HepG2 (cell line): Measurements from ENCODE around the gene OR2T10. TPM values are rescaled to one million over a fixed set of nuclear protein-coding genes. Genes with fewer than 3 reads are reported as not detected.

Source experiments
- ATAC-seq: fragments of 200-7000 bp; cut with Tn5 transposase; 3 replicates; pipeline ENCODE4 v1.9.1; 2020; ENCODE audit warnings: mild to moderate bottlenecking, moderate library complexity
- BruUV-seq: library from RNA; stranded (reverse); fragments of 400-500 nt; replicated peaks from 2 replicates; lab custom pipeline; 2021; lab: Mats Ljungman, UMichigan
- CTCF ChIA-PET: fragments of 300-600 bp; formaldehyde crosslinking; extraction: SDS; loops from one replicate; lab custom pipeline; 2021; ENCODE audit warnings: low total read pairs, inconsistent platforms, low intra/inter-chr PET ratio; lab: Yijun Ruan, JAX
- POLR2A ChIA-PET: fragments of 350-600 bp; sonication (Branson Sonifier 250); formaldehyde crosslinking; loops from one replicate; lab custom pipeline; 2020; ENCODE audit warnings: antibody characterized with exemption, inconsistent platforms; lab: Yijun Ruan, JAX
- DNase-seq: peaks from one replicate; pipeline ENCODE4 v3.0.0-alpha.2; 2015; ENCODE audit warnings: low spot score
- FAIRE-seq: peaks from 3 replicates; lab custom pipeline; 2011; peaks lifted over from hg19 to GRCh38; lab: Jason Lieb, UNC
- H2AFZ ChIP-seq: one replicate; pipeline ENCODE4 v1.6.1; 2011; ENCODE audit warnings: low read length, inconsistent platforms
- H3K27ac ChIP-seq: fragments of 300-600 bp; 3 replicates; pipeline ENCODE4 v1.8.0; 2011; ENCODE audit warnings: mixed run types, mild to moderate bottlenecking, mixed read lengths, low read length, inconsistent platforms; ENCODE audit not compliant: insufficient read depth; ENCODE audit errors: extremely low read length
- H3K27me3 ChIP-seq, 2 experiments: fragments of 200-600 bp in 1 of 2; 2 replicates in 1 of 2; 3 replicates in 1 of 2; pipeline versions ENCODE4 v1.6.0 to v1.8.0; 2011; ENCODE audit warnings: low read length in 2 of 2, mild to moderate bottlenecking in 2 of 2, moderate library complexity in 2 of 2, inconsistent platforms in 1 of 2; ENCODE audit not compliant: insufficient read depth in 2 of 2, control insufficient read depth in 1 of 2
- H3K36me3 ChIP-seq, 2 experiments: fragments of 200-600 bp in 1 of 2; replicated peaks in 1 of 2; 2 replicates in 1 of 2; 3 replicates in 1 of 2; pipeline versions ENCODE4 v1.5.1 to v1.8.0; 2011; ENCODE audit warnings: low read length in 2 of 2, inconsistent platforms in 1 of 2; ENCODE audit not compliant: insufficient read depth in 2 of 2, control insufficient read depth in 1 of 2
- H3K4me1 ChIP-seq: 2 replicates; pipeline ENCODE4 v1.5.1; 2012; ENCODE audit warnings: low read length, inconsistent platforms; ENCODE audit not compliant: insufficient read depth
- H3K4me2 ChIP-seq: 2 replicates; pipeline ENCODE4 v1.6.0; 2011; ENCODE audit warnings: low read depth, low read length, inconsistent platforms
- H3K4me3 ChIP-seq, 3 experiments: fragments of 200-600 bp in 1 of 3; sonication (generic), shearing (Covaris generic) in 1 of 3; replicated peaks in 1 of 3; 2 replicates each; pipeline ENCODE4 v1.5.1; 2011 to 2016; ENCODE audit warnings: low read length in 3 of 3, inconsistent platforms in 2 of 3, low read depth in 2 of 3, mild to moderate bottlenecking in 2 of 3, control low read depth in 1 of 3, mixed read lengths in 1 of 3; ENCODE audit not compliant: insufficient read depth in 1 of 3
- H3K79me2 ChIP-seq: one replicate; pipeline ENCODE4 v1.6.1; 2011; ENCODE audit warnings: low read length, inconsistent platforms; ENCODE audit not compliant: insufficient read depth
- H3K9ac ChIP-seq: 2 replicates; pipeline ENCODE4 v1.6.0; 2011; ENCODE audit warnings: mild to moderate bottlenecking, low read depth, low read length, inconsistent platforms; ENCODE audit not compliant: insufficient read depth
- H3K9me3 ChIP-seq: 2 replicates; pipeline ENCODE4 v1.5.1; 2012; ENCODE audit warnings: mild to moderate bottlenecking, low read length
- H4K20me1 ChIP-seq: 2 replicates; pipeline ENCODE4 v1.6.0; 2011; ENCODE audit warnings: inconsistent platforms, mild to moderate bottlenecking, low read length, moderate library complexity; ENCODE audit not compliant: insufficient read depth
- DDIT3 ChIP-seq: sonication (generic); formaldehyde crosslinking; IDR thresholded peaks from 2 replicates; pipeline ENCODE4 v1.4.0; 2020; ENCODE audit warnings: mild to moderate bottlenecking, missing genetic modification reagents
- DNMT3B ChIP-seq: conservative IDR thresholded peaks from 2 replicates; pipeline ENCODE4 v1.6.1; 2016; ENCODE audit warnings: missing biosample characterization, control low read depth
- ELF1 ChIP-seq: sonication (generic); formaldehyde crosslinking; IDR thresholded peaks from 2 replicates; pipeline ENCODE4 v1.4.0; 2020; ENCODE audit warnings: missing genetic modification reagents
- IRF1 ChIP-seq: sonication (generic); formaldehyde crosslinking; IDR thresholded peaks from 2 replicates; pipeline ENCODE4 v1.4.0; 2020; ENCODE audit warnings: low read depth, mild to moderate bottlenecking, missing genetic modification reagents
- MTF2 ChIP-seq: sonication (generic); formaldehyde crosslinking; IDR thresholded peaks from 2 replicates; pipeline ENCODE4 v1.5.0; 2020; ENCODE audit warnings: missing genetic modification reagents, borderline replicate concordance
- NCOR1 ChIP-seq: fragments of 200-600 bp; sonication (generic); IDR thresholded peaks from 2 replicates; pipeline ENCODE4 v1.7.0; 2017; ENCODE audit warnings: antibody characterized with exemption, low read length, borderline replicate concordance
- RBFOX2 ChIP-seq: fragments of 200-400 bp; formaldehyde crosslinking; IDR thresholded peaks from 2 replicates; pipeline ENCODE4 v1.6.1; 2017; ENCODE audit warnings: low read depth, mild to moderate bottlenecking, low read length
- ZNF280B ChIP-seq: sonication (generic); formaldehyde crosslinking; IDR thresholded peaks from 2 replicates; pipeline ENCODE4 v1.5.0; 2020; ENCODE audit warnings: missing genetic modification reagents, mild to moderate bottlenecking, borderline replicate concordance
- ZNF362 ChIP-seq: sonication (generic); formaldehyde crosslinking; IDR thresholded peaks from 2 replicates; pipeline ENCODE4 v1.4.0; 2020; ENCODE audit warnings: missing genetic modification reagents, mild to moderate bottlenecking, borderline replicate concordance
- ZNF382 ChIP-seq: sonication (generic); formaldehyde crosslinking; IDR thresholded peaks from 2 replicates; pipeline ENCODE4 v1.5.0; 2020; ENCODE audit warnings: missing genetic modification reagents, mild to moderate bottlenecking, borderline replicate concordance
- ZNF709 ChIP-seq: sonication (generic); formaldehyde crosslinking; IDR thresholded peaks from 2 replicates; pipeline ENCODE4 v1.5.0; 2020; ENCODE audit warnings: mild to moderate bottlenecking, missing genetic modification reagents
- ZNF724P ChIP-seq: sonication (generic); formaldehyde crosslinking; IDR thresholded peaks from 2 replicates; pipeline ENCODE4 v1.8.0; 2022; ENCODE audit warnings: missing genetic modification reagents, borderline replicate concordance
- ZNF776 ChIP-seq: sonication (generic); formaldehyde crosslinking; IDR thresholded peaks from 2 replicates; pipeline ENCODE4 v1.4.0; 2020; ENCODE audit warnings: mild to moderate bottlenecking, missing genetic modification reagents
- ZNF784 ChIP-seq: sonication (generic); formaldehyde crosslinking; IDR thresholded peaks from 2 replicates; pipeline ENCODE4 v1.5.1; 2020; ENCODE audit warnings: missing genetic modification reagents, mild to moderate bottlenecking, borderline replicate concordance
- ZSCAN20 ChIP-seq: sonication (generic); formaldehyde crosslinking; IDR thresholded peaks from 2 replicates; pipeline ENCODE4 v1.4.0; 2020; ENCODE audit warnings: missing genetic modification reagents, mild to moderate bottlenecking, borderline replicate concordance
- WGBS: methylation state at CpG from one replicate; pipeline ENCODE4 v1.1.6; 2017; ENCODE audit warnings: low lambda C conversion rate; 5-methylcytosine and 5-hydroxymethylcytosine counted together
- in situ Hi-C: cut with HindIII; loops from 2 replicates; pipeline ENCODE4 v1.10.0; 2017; ENCODE audit warnings: low pct_unique_long_range_greater_than_20kb; ENCODE audit not compliant: extremely low pct_ligation_motif_present
- intact Hi-C: fragments of 100-400 bp; cut with micrococcal nuclease; formaldehyde crosslinking; loops from one replicate; pipeline ENCODE4 v1.10.0; 2022; ENCODE audit not compliant: unreplicated experiment
- polyA plus RNA-seq, 8 experiments: library from polyadenylated mRNA; depleted of rRNA in 3 of 8; stranded (reverse) in 7 of 8; unstranded in 1 of 8; fragments of >200 nt; fragmentation: Illumina TruSeq in 4 of 8; extraction: Trizol in 4 of 8; gene quantifications; 2 replicates each; pipeline versions ENCODE4 v1.2.1 to v1.2.3, GENCODE V29; 2011 to 2016; ENCODE audit warnings: low read depth in 4 of 8, missing spikeins in 1 of 8, mixed read lengths in 1 of 8; ENCODE audit not compliant: insufficient read depth in 1 of 8
- total RNA-seq, 5 experiments: library from RNA; depleted of rRNA; stranded (reverse); fragments of >200 nt; fragmentation: Illumina TruSeq; extraction: Trizol; gene quantifications; 2 replicates each; pipeline ENCODE4 v1.2.3, GENCODE V29; 2016; ENCODE audit warnings: low read depth in 1 of 5

Gene OR2T10
- total and polyA plus RNA-seq, 2 of the 13 experiments (the other 11 are each of a cell fraction or from before 2014, with no cell fraction given) = not detected

GRCh38 chr1:248618119-248618518 lies 20.6 kb upstream of the OR2T10 start (continued):
- TF ChIP-seq ZNF784 (CRISPR knock-in tag) = no peak
- TF ChIP-seq IRF1 (CRISPR knock-in tag) = no peak

GRCh38 chr1:248613742-248614141 lies 16.2 kb upstream of the OR2T10 start:
- POLR2A ChIA-PET = no interaction called here
- no peak for FAIRE-seq
- TF ChIP-seq ZNF724P (CRISPR knock-in tag) (no peak), RBFOX2 (no peak), ZNF382 (no peak), DDIT3 (no peak), ZNF776 (CRISPR knock-in tag) (no peak), DNMT3B (no peak), ZNF709 (CRISPR knock-in tag) (no peak), ZSCAN20 (CRISPR knock-in tag) (no peak), NCOR1 (no peak), ELF1 (CRISPR knock-in tag) (no peak), ZNF362 (CRISPR knock-in tag) (no peak), ZNF280B (CRISPR knock-in tag) (no peak), MTF2 (CRISPR knock-in tag) (no peak)

More at GRCh38 chr1:248613742-248614141, 16.2 kb upstream of the OR2T10 start:
- no peaks in the 10 kb centered on the region for H3K9me3 ChIP-seq
- no peak overlapping the region for H2AFZ ChIP-seq
- no peaks in the 10 kb centered on the region for H3K36me3 ChIP-seq
- ATAC-seq (no peak), DNase-seq (no peak)
- BruUV-seq = no TSS peak
- CTCF ChIA-PET = no interaction called here
- H3K27me3 ChIP-seq = no peaks in the 10 kb centered on the region
- in situ Hi-C loops (no loop called here), intact Hi-C loops (no loop called here)
- H4K20me1 ChIP-seq = no peaks in the 10 kb centered on the region
- no peaks in the 10 kb centered on the region for H3K79me2 ChIP-seq
- H3K4me2 ChIP-seq = no peak overlapping the region
- H3K9ac ChIP-seq = no peak overlapping the region
- H3K4me1 ChIP-seq = no peaks in the 10 kb centered on the region
- WGBS = 0% methylated on average over 1 of the region's 1 CpG
- H3K27ac ChIP-seq = no peak overlapping the region
- no peak overlapping the region for H3K4me3 ChIP-seq
